ENCODE results near the gene PIGU. TPM values are rescaled to one million over a fixed set of nuclear protein-coding genes. Genes with fewer than 3 reads are reported as not detected.

The PIGU gene
- total and polyA plus RNA-seq, 2 of the 13 experiments (the other 11 are each of a cell fraction or from before 2014, with no cell fraction given): 45.5 to 231 TPM

GRCh38 chr20:34516247-34517113 is 160.4 kb downstream of the PIGU start, which contains the start of gene DYNLRB1 (continued):
- peak; percentile 67; the same call in 1 of the 2 replicates for TF ChIP-seq ZNF800 (CRISPR knock-in tag; IDR thresholded peaks at IDR 0.05)
- 0 out of 2 replicates have a peak, but pooled peaks have one; percentile 30 for TF ChIP-seq ZNF790 (CRISPR knock-in tag; IDR thresholded peaks at IDR 0.05; ENCODE audit: borderline replicate concordance)
- TF ChIP-seq UBTF (CRISPR knock-in tag; IDR thresholded peaks at IDR 0.05): peak; percentile 97
- no peak for TF ChIP-seq ZNF251 (CRISPR knock-in tag; IDR thresholded peaks at IDR 0.05)
- TF ChIP-seq ZBTB25 (CRISPR knock-in tag; IDR thresholded peaks at IDR 0.05): peak; percentile 91
- no peak for TF ChIP-seq REXO4 (CRISPR knock-in tag; IDR thresholded peaks at IDR 0.05; ENCODE audit: borderline replicate concordance)
- TF ChIP-seq NR2C2 (CRISPR knock-in tag; IDR thresholded peaks at IDR 0.05; ENCODE audit: borderline replicate concordance): no peak; the same call in 1 of the 2 replicates
- TF ChIP-seq ZNF160 (CRISPR knock-in tag; IDR thresholded peaks at IDR 0.05): peak; percentile 94
- peak; percentile 41; the same call in 1 of the 2 replicates for TF ChIP-seq ZNF749 (CRISPR knock-in tag; IDR thresholded peaks at IDR 0.05; ENCODE audit: borderline replicate concordance)
- TF ChIP-seq HNF1B (CRISPR knock-in tag; IDR thresholded peaks at IDR 0.05): peak; percentile 81
- 0 out of 2 replicates have a peak, but pooled peaks have one; percentile 59 for TF ChIP-seq ZNF235 (CRISPR knock-in tag; IDR thresholded peaks at IDR 0.05; ENCODE audit: borderline replicate concordance)
- peak; percentile 95; the same call in 1 of the 2 replicates for TF ChIP-seq ZNF850 (CRISPR knock-in tag; conservative IDR thresholded peaks at IDR 0.05)
- no peak for TF ChIP-seq ZBTB4 (CRISPR knock-in tag; IDR thresholded peaks at IDR 0.05; ENCODE audit: borderline replicate concordance)
- TF ChIP-seq ZBTB26 (CRISPR knock-in tag; IDR thresholded peaks at IDR 0.05; ENCODE audit: borderline replicate concordance): peak; percentile 90
